ENCODE results near the gene VRK3.
"Not testable (repeated sequence)": the region's sequence is repeated elsewhere in the genome, so short reads cannot be mapped to it uniquely, and the experiment has no call there.

VRK3 gene

GRCh38 chr19:49985871-49986270 is 39.3 kb downstream of the VRK3 start:
- no peak for DNase-seq

GRCh38 chr19:49984491-49984890 is 40.7 kb downstream of the VRK3 start:
- no peak for DNase-seq

- peak; percentile 54 to 59 for DNase-seq
Measured at GRCh38 chr19:49983645-49984229, 41.4 kb downstream of the VRK3 start.

GRCh38 chr19:49981603-49982593 is 43.3 kb downstream of the VRK3 start:
- no peak for DNase-seq

- DNase-seq, result no peak
Measured at GRCh38 chr19:49978324-49978723, 46.8 kb downstream of the VRK3 start.

- DNase-seq, result no peak
Measured at GRCh38 chr19:49977881-49978280, 47.3 kb downstream of the VRK3 start.

- no peak for DNase-seq
Measured at GRCh38 chr19:49977076-49977475, 48.1 kb downstream of the VRK3 start.

- no peak for DNase-seq
Measured at GRCh38 chr19:49976496-49976895, 48.7 kb downstream of the VRK3 start.

- no peak for DNase-seq
Measured at GRCh38 chr19:49975051-49975450, 50.1 kb downstream of the VRK3 start.

GRCh38 chr19:49973987-49974386 is 51.2 kb downstream of the VRK3 start:
- DNase-seq, result no peak

GRCh38 chr19:49972841-49973240 is 52.3 kb downstream of the VRK3 start:
- DNase-seq, result no peak

GRCh38 chr19:49971991-49972411 is 53.2 kb downstream of the VRK3 start:
- DNase-seq, result no peak

- not testable (repeated sequence) for DNase-seq
Measured at GRCh38 chr19:49969355-49969754, 55.8 kb downstream of the VRK3 start.

GRCh38 chr19:49968279-49968922 is 56.8 kb downstream of the VRK3 start:
- no peak for DNase-seq

GRCh38 chr19:49960980-49961379 is 64.2 kb downstream of the VRK3 start, which contains the start of gene SIGLEC11:
Gene SIGLEC11 (minus strand): TSS chr19:49961172. CDS start chr19:49961081, 91 bp downstream.
- not testable (repeated sequence) for DNase-seq

- not testable (repeated sequence) for DNase-seq
Measured at GRCh38 chr19:49959892-49960291, 65.3 kb downstream of the VRK3 start.

GRCh38 chr19:49958596-49958995 is 66.6 kb downstream of the VRK3 start:
- DNase-seq, result not testable (repeated sequence)

- DNase-seq, result not testable (repeated sequence)
Measured at GRCh38 chr19:49958144-49958543, 67.0 kb downstream of the VRK3 start.

- no peak for DNase-seq
Measured at GRCh38 chr19:49957262-49957915, 67.8 kb downstream of the VRK3 start.

GRCh38 chr19:49956115-49956495 is 69.1 kb downstream of the VRK3 start:
- no peak for DNase-seq

- DNase-seq, result peak; percentile 95 to 98
Measured at GRCh38 chr19:49954933-49955332, 70.2 kb downstream of the VRK3 start.

- no peak for DNase-seq
Measured at GRCh38 chr19:49954092-49954829, 70.9 kb downstream of the VRK3 start.
